ENCODE data around the gene PABPN1.
A peak's percentile ranks its signal among the peaks of the same experiment; 100 is the strongest.

The PABPN1 gene

GRCh38 chr14:23326491-23327332, 5.5 kb downstream of the PABPN1 start:
- peaks cover 36% of the 10 kb centered on the region for H3K36me3 Mint-ChIP-seq
- H3K27ac Mint-ChIP-seq = no peak overlapping the region

DNA sequence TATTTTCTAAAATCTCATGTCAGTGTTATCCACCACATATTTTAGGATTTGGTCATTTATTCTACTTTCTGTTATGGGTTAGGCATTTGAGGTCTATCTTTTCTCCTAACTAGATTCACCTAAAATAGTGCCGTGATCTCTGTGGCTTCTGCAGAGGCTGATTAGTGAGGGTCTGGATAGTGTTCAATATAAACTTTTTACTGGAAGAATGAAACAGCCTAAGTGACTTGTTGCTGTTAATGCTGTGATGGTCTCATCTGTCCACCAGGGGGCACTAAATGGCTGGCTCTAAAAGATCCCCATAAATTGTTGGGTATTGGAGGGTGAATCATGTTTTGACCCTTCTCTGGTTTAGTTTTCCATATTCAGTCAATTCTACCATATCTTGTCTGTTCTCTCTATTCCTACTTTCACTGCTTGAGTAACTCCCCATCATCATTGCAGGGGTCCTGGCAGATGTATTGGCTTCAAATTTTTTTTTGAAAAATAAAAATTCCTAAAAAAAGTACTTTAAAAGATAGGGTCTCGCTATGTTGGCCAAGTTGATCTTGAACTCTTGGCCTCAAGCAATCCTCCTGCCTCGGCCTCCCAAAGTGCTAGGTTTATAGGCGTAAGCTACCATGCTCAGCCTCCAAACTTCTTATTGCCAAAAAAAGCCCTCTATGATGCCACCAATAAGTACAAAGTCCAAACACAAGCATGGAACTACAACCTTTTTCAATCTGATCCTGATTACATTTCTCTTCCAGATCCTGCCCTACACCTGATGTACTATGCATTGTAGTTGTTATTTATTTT, 6.9 kb downstream of the PABPN1 start:
- Mint-ChIP-seq H3K4me1 (peaks cover 4% of the 10 kb centered on the region), H3K4me3 (no peak overlapping the region), H3K9me3 (no peaks in the 10 kb centered on the region), H3K27ac (no peak overlapping the region), H3K36me3 (peaks cover 24% of the 10 kb centered on the region), H3K27me3 (peaks cover 4% of the 10 kb centered on the region)
- peak; percentile 73 for DNase-seq
- CTCF ChIA-PET = interaction anchor here (1.3 to 3.8 kb wide), 4 partner anchors 32 to 140 kb away, joined by 5 to 33 read pairs (median 18); no protein-coding TSS in a partner anchor

More at GRCh38 chr14:23326491-23327332, 5.5 kb downstream of the PABPN1 start:
- CTCF ChIA-PET = interaction anchor here (1.1 to 2.7 kb wide), 12 partner anchors 26 to 206 kb away, joined by 3 to 33 read pairs (median 4); partner anchors contain the start of gene SLC22A17
- Mint-ChIP-seq H3K9me3 (no peaks in the 10 kb centered on the region), H3K4me3 (no peak overlapping the region), H3K4me1 (peaks cover 16% of the 10 kb centered on the region), H3K27me3 (no peaks in the 10 kb centered on the region)
- no peak for DNase-seq

DNA sequence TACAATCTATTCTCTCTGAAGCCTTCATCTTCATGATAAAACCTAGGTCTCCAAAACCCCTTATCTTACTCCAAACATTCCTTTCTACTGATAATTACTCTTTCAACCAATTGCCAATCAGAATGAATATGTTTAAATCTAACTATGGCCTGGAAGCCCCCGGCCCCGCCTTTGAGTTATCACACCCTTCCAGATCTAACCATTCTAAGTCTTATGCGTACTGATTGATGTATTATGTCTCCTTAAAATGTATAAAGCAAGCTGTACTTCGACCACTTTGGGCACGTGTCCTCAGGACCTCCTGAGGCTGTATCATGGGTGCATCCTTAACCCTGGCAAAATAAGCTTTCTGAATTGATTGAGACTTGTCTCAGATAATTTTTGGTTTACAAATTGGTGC, 14.4 kb downstream of the PABPN1 start:
- no peak for DNase-seq
- H3K4me1 Mint-ChIP-seq = no peaks in the 10 kb centered on the region
- H3K4me3 Mint-ChIP-seq = no peak overlapping the region
- CTCF ChIA-PET = interaction anchor here (1.2 to 1.4 kb wide), 2 partner anchors 43 to 45 kb away, joined by 3 to 4 read pairs; no protein-coding TSS in a partner anchor
- H3K36me3 Mint-ChIP-seq = no peaks in the 10 kb centered on the region
- peaks cover 20% of the 10 kb centered on the region for H3K27me3 Mint-ChIP-seq
- peaks cover 3% of the 10 kb centered on the region for H3K9me3 Mint-ChIP-seq
- no peak overlapping the region for H3K27ac Mint-ChIP-seq

DNA sequence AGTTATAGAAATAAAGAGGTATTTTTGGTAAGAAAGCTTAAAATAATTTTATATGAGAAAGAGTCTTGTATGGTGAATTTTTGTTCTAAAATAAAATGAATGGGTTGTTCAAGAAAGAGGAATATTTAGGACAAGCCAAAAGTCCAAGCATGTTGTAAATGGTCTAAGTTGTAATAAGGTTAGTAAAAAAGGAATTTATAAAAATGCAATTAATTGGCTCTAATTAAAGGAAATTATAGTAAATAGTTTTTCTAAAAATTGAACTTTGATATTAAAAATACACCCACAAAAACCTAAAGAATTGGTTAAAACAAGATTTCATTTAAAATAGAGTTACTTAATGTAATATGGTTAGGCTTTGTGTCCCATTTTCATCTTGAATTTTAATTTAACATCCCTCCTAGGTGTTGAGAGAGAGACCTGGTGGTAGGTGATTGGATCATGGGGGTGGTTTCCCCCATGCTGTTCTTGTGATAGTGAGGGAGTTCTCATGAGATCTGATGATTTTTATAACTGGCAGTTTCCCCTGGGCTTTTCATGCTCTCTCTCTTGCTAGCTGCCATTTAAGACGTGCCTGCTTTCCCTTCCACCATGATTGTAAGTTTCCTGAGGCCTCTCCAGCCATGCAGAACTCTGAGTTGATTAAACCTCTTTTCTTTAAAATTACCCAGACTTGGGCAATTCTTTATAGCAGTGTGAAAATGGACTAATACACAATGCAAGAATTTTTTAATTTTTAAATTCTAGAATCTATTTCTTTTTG, 18.4 kb downstream of the PABPN1 start:
- peaks cover 26% of the 10 kb centered on the region for H3K27me3 Mint-ChIP-seq
- H3K4me3 Mint-ChIP-seq = no peak overlapping the region
- no peak for DNase-seq
- CTCF ChIA-PET = no interaction called here
- no peaks in the 10 kb centered on the region for H3K36me3 Mint-ChIP-seq
- no peak overlapping the region for H3K27ac Mint-ChIP-seq
- no peaks in the 10 kb centered on the region for H3K4me1 Mint-ChIP-seq
- H3K9me3 Mint-ChIP-seq = peaks cover 3% of the 10 kb centered on the region

GRCh38 chr14:23344481-23344880, 23.2 kb downstream of the PABPN1 start:
- H3K4me1 Mint-ChIP-seq = no peaks in the 10 kb centered on the region
- H3K9me3 Mint-ChIP-seq = no peaks in the 10 kb centered on the region
- no peaks in the 10 kb centered on the region for H3K36me3 Mint-ChIP-seq
- H3K27me3 Mint-ChIP-seq = peaks cover 15% of the 10 kb centered on the region
- no peak overlapping the region for H3K4me3 Mint-ChIP-seq
- DNase-seq = no peak
- CTCF ChIA-PET = no interaction called here
- H3K27ac Mint-ChIP-seq = no peak overlapping the region

DNA sequence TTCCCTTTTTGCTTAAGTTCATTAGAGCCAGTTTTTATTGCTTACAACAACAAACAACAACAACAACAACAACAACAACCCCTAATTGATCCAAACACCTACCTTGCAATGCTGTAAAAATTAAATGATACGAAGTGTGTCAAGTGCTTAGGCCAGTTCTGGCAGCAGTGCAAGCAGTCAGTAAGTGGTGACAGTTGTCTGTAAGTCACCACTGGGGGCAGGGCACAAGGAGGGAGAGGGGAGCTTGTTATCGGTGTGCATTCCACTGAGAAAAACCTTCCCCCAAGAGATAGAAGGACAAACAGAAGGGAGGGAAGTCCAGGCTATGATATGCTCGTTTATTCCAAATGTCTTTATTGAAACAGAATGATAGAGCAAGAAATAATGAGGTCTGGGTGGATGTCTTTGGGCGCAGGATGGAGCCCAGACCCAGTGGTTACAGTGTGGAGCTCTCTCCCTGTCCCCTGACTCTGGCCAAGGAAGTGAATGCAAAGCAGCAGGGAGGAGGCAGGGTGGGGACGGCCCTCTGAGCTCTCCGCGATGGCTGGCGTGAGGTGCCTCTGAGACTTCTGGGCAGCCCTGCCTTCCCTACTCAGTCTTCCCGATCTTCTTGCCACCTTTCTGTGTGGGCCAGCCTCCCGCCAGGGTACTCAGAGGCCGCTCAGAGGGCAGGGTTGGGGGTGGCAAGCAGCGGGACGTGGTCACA, 24.9 kb downstream of the PABPN1 start:
- H3K9me3 Mint-ChIP-seq = no peaks in the 10 kb centered on the region
- H3K4me1 Mint-ChIP-seq = peaks cover 1% of the 10 kb centered on the region
- CTCF ChIA-PET = interaction anchor here (1.1 kb wide), 1 partner anchor 30 kb away, joined by 4 read pairs; the partner anchor contains the start of gene CMTM5
- H3K27ac Mint-ChIP-seq = no peak overlapping the region
- no peaks in the 10 kb centered on the region for H3K36me3 Mint-ChIP-seq
- DNase-seq = no peak
- H3K27me3 Mint-ChIP-seq = peaks cover 26% of the 10 kb centered on the region
- no peak overlapping the region for H3K4me3 Mint-ChIP-seq

DNA sequence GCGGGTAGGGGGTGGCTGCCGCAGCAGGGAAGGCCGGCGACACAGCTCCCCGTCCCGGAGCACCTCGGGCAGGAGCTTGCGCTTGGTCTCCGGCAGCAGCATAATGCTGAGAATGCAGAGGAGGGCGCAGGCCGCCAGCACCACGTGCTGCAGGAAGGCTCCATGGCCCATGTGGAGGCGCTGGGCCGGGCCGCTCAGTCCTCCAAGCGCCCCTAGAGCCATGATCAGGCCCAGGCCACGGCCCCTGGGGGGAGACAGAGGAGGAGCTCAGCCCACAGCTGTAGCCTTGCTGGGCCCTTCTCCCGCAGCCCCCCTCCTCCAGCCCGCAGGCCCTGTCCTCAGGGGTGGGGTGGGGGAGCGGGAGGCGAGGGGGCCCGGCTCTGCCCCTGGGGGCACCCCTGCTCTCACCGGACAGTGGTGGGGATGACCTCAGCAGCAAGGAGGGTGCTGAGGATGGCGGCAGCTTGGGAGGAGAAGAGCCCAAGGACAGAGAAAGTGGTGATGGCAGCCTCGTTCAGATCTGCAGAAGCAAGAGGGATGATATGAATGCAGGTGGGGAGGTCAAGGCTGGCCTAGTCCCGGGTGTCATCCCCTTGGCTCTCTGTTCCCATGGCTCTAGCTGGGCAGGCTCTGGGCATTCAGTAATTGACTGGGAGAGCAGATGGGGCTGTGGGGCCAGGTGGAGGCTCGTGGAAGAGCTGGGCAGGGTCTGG, 25.6 kb downstream of the PABPN1 start:
- H3K36me3 Mint-ChIP-seq = no peaks in the 10 kb centered on the region
- peaks cover 30% of the 10 kb centered on the region for H3K27me3 Mint-ChIP-seq
- no peak for DNase-seq
- no peaks in the 10 kb centered on the region for H3K9me3 Mint-ChIP-seq
- H3K27ac Mint-ChIP-seq = no peak overlapping the region
- no peak overlapping the region for H3K4me3 Mint-ChIP-seq
- CTCF ChIA-PET = no interaction called here
- peaks cover 4% of the 10 kb centered on the region for H3K4me1 Mint-ChIP-seq

DNA sequence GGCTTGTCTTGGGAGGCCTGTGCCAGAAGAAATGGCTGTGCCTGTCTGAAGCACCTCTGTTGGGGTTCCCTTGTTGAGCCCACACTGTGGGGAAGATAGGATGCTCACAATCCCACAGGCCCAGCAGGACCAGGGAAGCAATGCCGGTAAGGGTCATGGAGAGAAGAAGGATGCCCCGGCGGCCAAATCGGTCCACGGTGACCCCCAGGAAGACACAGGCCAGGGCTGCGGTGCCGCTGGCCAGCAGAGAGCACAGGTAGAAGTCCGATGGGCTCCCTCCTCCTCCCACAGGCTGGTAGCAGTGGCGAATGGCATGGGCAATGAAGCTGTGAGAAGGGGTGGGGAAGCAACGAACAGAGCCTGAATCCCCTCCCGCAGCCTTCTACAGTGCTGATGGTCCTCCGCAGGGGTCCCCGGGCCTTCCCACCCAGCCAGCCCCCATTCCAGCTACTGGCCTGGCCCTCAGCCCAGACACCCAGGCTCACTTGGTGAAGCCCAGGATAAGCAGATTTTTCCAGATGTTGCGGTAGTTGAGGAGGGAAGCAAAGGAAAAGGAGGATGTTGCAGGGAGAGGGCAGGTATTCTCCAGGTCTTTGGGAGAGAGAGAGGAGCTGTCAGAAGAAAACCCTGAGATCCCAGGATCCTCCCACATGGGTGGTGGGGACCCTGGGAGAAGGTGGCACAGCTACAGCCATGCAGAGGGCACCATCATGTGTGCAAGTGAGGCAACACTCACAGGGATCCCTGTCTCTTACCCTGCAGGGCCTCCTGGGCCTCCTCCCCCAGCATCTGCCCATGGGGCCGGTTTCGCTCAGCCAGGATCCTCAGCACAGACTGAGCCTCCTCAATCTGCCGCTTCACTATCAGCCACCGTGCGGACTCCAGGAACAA, 26.4 kb downstream of the PABPN1 start:
- Mint-ChIP-seq H3K27ac (no peak overlapping the region), H3K27me3 (peaks cover 31% of the 10 kb centered on the region), H3K4me1 (peaks cover 4% of the 10 kb centered on the region), H3K36me3 (no peaks in the 10 kb centered on the region), H3K4me3 (no peak overlapping the region), H3K9me3 (no peaks in the 10 kb centered on the region)
- CTCF ChIA-PET = interaction anchor here (1.2 kb wide), 1 partner anchor 13 kb away, joined by 3 read pairs; no protein-coding TSS in a partner anchor
- no peak for DNase-seq

- CTCF ChIA-PET = interaction anchor here (1.2 kb wide), 1 partner anchor 12 kb away, joined by 3 read pairs; no protein-coding TSS in a partner anchor
- Mint-ChIP-seq H3K27me3 (peaks cover 37% of the 10 kb centered on the region), H3K36me3 (no peaks in the 10 kb centered on the region)
Measured at GRCh38 chr14:23348297-23348655, 27.0 kb downstream of the PABPN1 start.

DNA sequence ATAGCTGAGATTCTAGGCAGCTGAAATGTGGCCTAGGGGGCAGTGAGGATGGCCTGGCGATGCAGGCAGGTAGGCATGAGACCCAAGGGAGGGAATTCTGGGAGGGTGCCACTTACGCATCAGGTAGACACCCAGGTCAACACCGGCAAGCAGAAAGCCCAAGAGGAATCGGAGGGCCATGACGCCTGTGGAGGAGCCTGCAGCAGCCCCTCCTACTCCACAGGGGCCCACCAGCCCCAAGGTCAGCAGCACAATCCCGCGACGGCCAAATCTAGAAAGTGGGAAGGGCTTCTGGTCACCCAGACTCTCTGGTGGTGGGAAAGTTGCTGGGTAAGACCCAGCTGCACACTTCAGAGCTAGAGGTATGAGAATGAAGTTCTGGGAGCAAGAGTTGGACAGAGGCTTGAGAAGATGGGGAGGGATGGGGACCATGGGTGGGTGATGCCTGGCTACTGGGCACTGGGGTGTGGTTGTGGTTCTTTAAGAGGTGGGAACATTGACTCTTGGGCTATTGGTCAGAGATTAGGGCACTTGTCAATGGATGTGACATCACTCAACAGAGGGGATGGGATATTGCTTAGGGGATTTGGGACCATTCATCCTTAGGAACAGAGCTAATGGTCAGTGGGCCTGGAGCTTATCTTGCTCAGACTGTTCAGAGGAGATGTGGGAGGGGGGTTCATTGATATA, 28.0 kb downstream of the PABPN1 start:
- Mint-ChIP-seq H3K36me3 (no peaks in the 10 kb centered on the region), H3K27me3 (peaks cover 47% of the 10 kb centered on the region), H3K4me3 (no peak overlapping the region), H3K9me3 (no peaks in the 10 kb centered on the region), H3K4me1 (peaks cover 9% of the 10 kb centered on the region), H3K27ac (no peak overlapping the region)
- DNase-seq = no peak
- CTCF ChIA-PET = interaction anchor here (2.0 kb wide), 1 partner anchor 30 kb away, joined by 5 read pairs; no protein-coding TSS in a partner anchor

More at GRCh38 chr14:23348297-23348655, 27.0 kb downstream of the PABPN1 start:
- no peak for DNase-seq
- peaks cover 9% of the 10 kb centered on the region for H3K4me1 Mint-ChIP-seq
- no peak overlapping the region for H3K27ac Mint-ChIP-seq
- H3K9me3 Mint-ChIP-seq = no peaks in the 10 kb centered on the region
- no peak overlapping the region for H3K4me3 Mint-ChIP-seq

DNA sequence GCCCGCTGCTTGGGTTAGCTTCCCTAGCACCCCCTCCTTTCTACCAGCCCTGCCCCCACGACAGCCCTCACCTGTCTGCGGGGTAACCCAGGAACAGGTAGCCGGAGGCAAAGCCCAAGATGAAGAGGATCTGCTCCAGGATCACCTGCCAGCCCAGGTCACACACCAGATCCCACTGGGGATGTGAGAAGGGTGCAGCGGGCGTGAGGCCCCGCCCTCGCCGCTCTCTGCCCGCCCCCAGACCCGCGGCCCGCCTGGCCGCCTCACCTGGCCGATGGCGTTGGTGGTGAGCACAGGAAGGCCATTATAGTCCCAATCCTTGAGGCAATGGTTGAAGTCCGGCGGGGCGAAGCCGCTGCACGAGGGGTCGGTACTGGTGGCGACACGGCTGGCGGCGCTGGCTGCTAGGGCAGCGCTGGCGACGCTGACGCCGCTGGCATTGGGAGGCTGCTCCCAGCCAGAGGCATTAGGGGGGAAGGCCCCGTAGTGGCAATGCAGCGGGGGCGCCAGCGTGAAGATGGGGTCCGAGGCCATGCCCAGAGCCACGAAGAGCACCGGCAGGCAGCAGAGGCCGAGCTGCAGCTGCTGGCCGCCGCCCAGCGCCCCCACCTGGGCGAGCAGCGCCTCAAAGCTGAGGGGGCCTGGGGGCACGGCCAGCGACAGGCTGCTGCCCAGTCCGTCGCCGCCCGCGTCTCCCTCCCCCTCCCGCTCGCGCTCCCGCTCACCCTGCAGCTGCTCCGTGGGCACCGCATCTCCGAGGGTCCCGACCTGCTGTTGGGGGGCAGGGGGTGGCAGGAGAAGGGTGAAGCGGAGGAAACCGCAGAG, 30.6 kb downstream of the PABPN1 start:
- H3K27ac Mint-ChIP-seq = no peak overlapping the region
- H3K9me3 Mint-ChIP-seq = no peaks in the 10 kb centered on the region
- CTCF ChIA-PET = interaction anchor here (0.7 to 2.0 kb wide), 5 partner anchors 10 to 28 kb away, joined by 3 to 8 read pairs (median 5); no protein-coding TSS in a partner anchor
- H3K36me3 Mint-ChIP-seq = no peaks in the 10 kb centered on the region
- H3K4me3 Mint-ChIP-seq = peak overlapping the region; percentile 64
- no peak for DNase-seq
- peaks cover 66% of the 10 kb centered on the region for H3K27me3 Mint-ChIP-seq
- peaks cover 9% of the 10 kb centered on the region for H3K4me1 Mint-ChIP-seq

Data from activated naive CD4-positive, alpha-beta T cell treated with anti-CD3 and anti-CD28 coated beads, Interleukin-2, amount 10 ng/mL, durations not matched to agents 7 days and 5 days (primary cell).